H9 (cell line): Measurements from ENCODE around the gene MYMX. TPM values are rescaled to one million over a fixed set of nuclear protein-coding genes. Genes with fewer than 3 reads are reported as not detected.

Experiments
- DNase-seq: peaks from one replicate; pipeline ENCODE4 v3.0.0-alpha.2; 2017
- H2AFZ ChIP-seq: one replicate; pipeline ENCODE4 v1.6.1; 2013; ENCODE audit warnings: mild to moderate bottlenecking, low read length, control low read depth, moderate library complexity
- H2AK5ac ChIP-seq: 2 replicates; pipeline ENCODE4 v1.6.1; 2013; ENCODE audit warnings: low read length, control low read depth, mixed read lengths; ENCODE audit not compliant: insufficient read length
- H2BK120ac ChIP-seq: one replicate; pipeline ENCODE4 v1.6.1; 2013; ENCODE audit warnings: low read depth, mild to moderate bottlenecking, low read length, control low read depth, inconsistent platforms; ENCODE audit not compliant: poor library complexity, severe bottlenecking
- H2BK12ac ChIP-seq: 2 replicates; pipeline ENCODE4 v1.6.1; 2013; ENCODE audit warnings: low read length, control low read depth, mixed read lengths, low read depth; ENCODE audit not compliant: insufficient read length
- H2BK15ac ChIP-seq: 2 replicates; pipeline ENCODE4 v1.6.1; 2013; ENCODE audit warnings: low read depth, low read length, control low read depth
- H2BK20ac ChIP-seq: one replicate; pipeline ENCODE4 v1.6.1; 2013; ENCODE audit warnings: low read depth, mild to moderate bottlenecking, low read length, control low read depth, inconsistent platforms; ENCODE audit not compliant: poor library complexity, severe bottlenecking
- H2BK5ac ChIP-seq: 2 replicates; pipeline ENCODE4 v1.6.1; 2013; ENCODE audit warnings: low read length, control low read depth, mixed read lengths; ENCODE audit not compliant: insufficient read length
- H3K14ac ChIP-seq: 2 replicates; pipeline ENCODE4 v1.6.1; 2013; ENCODE audit warnings: low read length, control low read depth; ENCODE audit not compliant: insufficient read depth
- H3K18ac ChIP-seq: 2 replicates; pipeline ENCODE4 v1.6.1; 2013; ENCODE audit warnings: low read depth, mild to moderate bottlenecking, mixed read lengths, low read length, control low read depth; ENCODE audit not compliant: insufficient read length
- H3K23ac ChIP-seq: 2 replicates; pipeline ENCODE4 v1.6.1; 2013; ENCODE audit warnings: low read length, control low read depth, mixed read lengths, low read depth; ENCODE audit not compliant: insufficient read length
- H3K23me2 ChIP-seq: 2 replicates; pipeline ENCODE4 v1.6.1; 2013; ENCODE audit warnings: low read depth, mild to moderate bottlenecking, mixed read lengths, low read length, control low read depth; ENCODE audit not compliant: insufficient read length, poor library complexity, severe bottlenecking
- H3K27ac ChIP-seq: 2 replicates; pipeline ENCODE4 v1.5.1; 2013; ENCODE audit warnings: low read length, control low read depth, mixed read lengths, low read depth; ENCODE audit not compliant: insufficient read length
- H3K27me3 ChIP-seq: 2 replicates; pipeline ENCODE4 v1.6.1; 2013; ENCODE audit warnings: low read length, control low read depth, inconsistent platforms; ENCODE audit not compliant: insufficient read depth
- H3K4ac ChIP-seq: 2 replicates; pipeline ENCODE4 v1.6.1; 2013; ENCODE audit warnings: low read depth, mild to moderate bottlenecking, control low read depth, inconsistent platforms, low read length, moderate library complexity
- H3K4me1 ChIP-seq: 2 replicates; pipeline ENCODE4 v1.6.1; 2013; ENCODE audit warnings: low read length, control low read depth, inconsistent platforms; ENCODE audit not compliant: insufficient read depth
- H3K4me2 ChIP-seq: 2 replicates; pipeline ENCODE4 v1.6.1; 2013; ENCODE audit warnings: low read length, control low read depth, mixed read lengths; ENCODE audit not compliant: insufficient read length, insufficient read depth
- H3K56ac ChIP-seq: 2 replicates; pipeline ENCODE4 v1.6.1; 2013; ENCODE audit warnings: low read depth, mild to moderate bottlenecking, mixed read lengths, low read length, control low read depth; ENCODE audit not compliant: insufficient read length
- H3K79me1 ChIP-seq: 2 replicates; pipeline ENCODE4 v1.6.1; 2013; ENCODE audit warnings: low read depth, mild to moderate bottlenecking, moderate library complexity, low read length, control low read depth, inconsistent platforms; ENCODE audit not compliant: insufficient read depth, poor library complexity, severe bottlenecking
- H3K79me2 ChIP-seq: 2 replicates; pipeline ENCODE4 v1.6.1; 2013; ENCODE audit warnings: low read length, control low read depth, inconsistent platforms; ENCODE audit not compliant: insufficient read depth
- H3K9ac ChIP-seq: 2 replicates; pipeline ENCODE4 v1.6.1; 2013; ENCODE audit warnings: low read length, control low read depth, mixed read lengths; ENCODE audit not compliant: insufficient read length; ENCODE audit errors: extremely low read depth
- H3K9me3 ChIP-seq: one replicate; pipeline ENCODE4 v1.6.1; 2013; ENCODE audit warnings: low read depth, low read length, inconsistent platforms; ENCODE audit not compliant: control insufficient read depth
- H3T11ph ChIP-seq: one replicate; pipeline ENCODE4 v1.6.1; 2013; ENCODE audit warnings: mild to moderate bottlenecking, low read length, control low read depth, inconsistent platforms
- H4K20me1 ChIP-seq: one replicate; pipeline ENCODE4 v1.6.1; 2013; ENCODE audit not compliant: control insufficient read depth, insufficient read length, insufficient read depth
- H4K5ac ChIP-seq: 2 replicates; pipeline ENCODE4 v1.6.1; 2013; ENCODE audit warnings: low read depth, mild to moderate bottlenecking, mixed read lengths, low read length, control low read depth; ENCODE audit not compliant: insufficient read length
- H4K8ac ChIP-seq: replicated peaks from 2 replicates; pipeline ENCODE4 v1.6.1; 2013; ENCODE audit warnings: low read length, control low read depth, mixed read lengths, low read depth; ENCODE audit not compliant: insufficient read length
- H4K91ac ChIP-seq: 2 replicates; pipeline ENCODE4 v1.6.1; 2013; ENCODE audit warnings: low read depth, mild to moderate bottlenecking, moderate library complexity, mixed read lengths, low read length, control low read depth; ENCODE audit not compliant: insufficient read length
- H3K27ac Mint-ChIP-seq, 3 experiments: 2 replicates in 2 of 3; 3 replicates in 1 of 3; pipeline ENCODE4 v1.8.0; 2020 to 2021; ENCODE audit warnings: mixed read lengths in 3 of 3, mild to moderate bottlenecking in 1 of 3, moderate library complexity in 1 of 3
- H3K27me3 Mint-ChIP-seq: 2 replicates; pipeline ENCODE4 v1.8.0; 2021; ENCODE audit warnings: low read depth, mild to moderate bottlenecking, moderate library complexity, mixed read lengths
- H3K36me3 Mint-ChIP-seq, 3 experiments: 2 replicates in 2 of 3; 3 replicates in 1 of 3; pipeline ENCODE4 v1.8.0; 2020 to 2021; ENCODE audit warnings: low read depth in 3 of 3, mixed read lengths in 3 of 3; ENCODE audit not compliant: insufficient read depth in 1 of 3
- H3K4me1 Mint-ChIP-seq, 2 experiments: 2 replicates each; pipeline ENCODE4 v1.8.0; 2020; ENCODE audit warnings: mixed read lengths in 2 of 2
- H3K4me3 Mint-ChIP-seq, 2 experiments: 2 replicates in 1 of 2; 3 replicates in 1 of 2; pipeline ENCODE4 v1.8.0; 2020 to 2021; ENCODE audit warnings: mild to moderate bottlenecking in 2 of 2, mixed read lengths in 2 of 2, moderate library complexity in 1 of 2
- H3K9me3 Mint-ChIP-seq, 2 experiments: 2 replicates in 1 of 2; 3 replicates in 1 of 2; pipeline ENCODE4 v1.8.0; 2020; ENCODE audit warnings: mild to moderate bottlenecking in 2 of 2, mixed read lengths in 2 of 2, moderate library complexity in 1 of 2
- WGBS: extraction: QIAGEN DNeasy Blood & Tissue Kit; methylation state at CpG from one replicate; pipeline ENCODE4 v1.1.7; 2013; ENCODE audit warnings: missing lambda C conversion rate, low lambda C conversion rate, mixed read lengths; ENCODE audit not compliant: insufficient read length; ENCODE audit errors: extremely low coverage; 5-methylcytosine and 5-hydroxymethylcytosine counted together
- total RNA-seq: library from RNA; stranded (reverse); gene quantifications from 2 replicates; pipeline ENCODE4 v1.2.1, GENCODE V29; 2021
- TF ChIP-seq, protein P1 (sequence below): fragments of 200-600 bp; sonication (generic); conservative IDR thresholded peaks from 3 replicates; pipeline ENCODE4 v1.8.0; 2021; ENCODE audit warnings: antibody characterized with exemption, mild to moderate bottlenecking

MYMX gene
- total RNA-seq, 1 experiment from 2014 or later, result 1.1 TPM

DNA sequence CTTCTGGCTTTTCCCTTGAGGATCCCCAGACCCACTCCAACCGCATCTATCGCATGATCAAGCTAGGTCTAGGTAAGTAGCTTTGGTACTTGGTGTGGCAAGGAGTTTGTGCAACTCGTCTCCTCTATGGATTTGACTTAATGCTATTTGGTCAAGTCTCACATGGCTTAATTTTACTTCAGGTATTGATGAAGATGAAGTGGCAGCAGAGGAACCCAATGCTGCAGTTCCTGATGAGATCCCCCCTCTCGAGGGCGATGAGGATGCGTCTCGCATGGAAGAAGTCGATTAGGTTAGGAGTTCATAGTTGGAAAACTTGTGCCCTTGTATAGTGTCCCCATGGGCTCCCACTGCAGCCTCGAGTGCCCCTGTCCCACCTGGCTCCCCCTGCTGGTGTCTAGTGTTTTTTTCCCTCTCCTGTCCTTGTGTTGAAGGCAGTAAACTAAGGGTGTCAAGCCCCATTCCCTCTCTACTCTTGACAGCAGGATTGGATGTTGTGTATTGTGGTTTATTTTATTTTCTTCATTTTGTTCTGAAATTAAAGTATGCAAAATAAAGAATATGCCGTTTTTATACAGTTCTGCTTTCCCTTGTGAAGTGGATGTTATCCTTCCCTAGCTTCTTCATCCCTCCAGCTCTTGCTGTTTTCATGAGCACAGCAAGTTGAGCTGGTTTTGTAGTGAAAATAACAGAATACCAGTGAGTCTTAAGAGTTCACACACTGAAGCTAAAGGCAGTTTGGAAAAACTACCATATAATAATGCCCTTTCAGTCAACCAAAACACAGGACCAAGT, 36.8 kb downstream of the MYMX start:
- no peak overlapping the region for H3K18ac ChIP-seq
- peak; percentile 75 for DNase-seq
- H2AFZ ChIP-seq, result no peak overlapping the region
- Mint-ChIP-seq H3K27me3 (peaks cover 11% of the 10 kb centered on the region), H3K27ac (peak overlapping the region; percentile 24 to 92 (median 77); a peak in 3 of 7 replicates), H3K36me3 (peaks cover 56 to 81% (median 74%) of the 10 kb centered on the region in 3 experiments), H3K4me3 (peak overlapping the region; percentile 5 to 63; a peak in 3 of 5 replicates), H3K9me3 (no peaks in the 10 kb centered on the region), H3K4me1 (peaks cover 58 to 63% of the 10 kb centered on the region in 2 experiments)
- no peak overlapping the region for H3K27ac ChIP-seq
- no CpG with 5 or more reads among the region's 10 CpGs for WGBS
- TF ChIP-seq, protein P1, sequence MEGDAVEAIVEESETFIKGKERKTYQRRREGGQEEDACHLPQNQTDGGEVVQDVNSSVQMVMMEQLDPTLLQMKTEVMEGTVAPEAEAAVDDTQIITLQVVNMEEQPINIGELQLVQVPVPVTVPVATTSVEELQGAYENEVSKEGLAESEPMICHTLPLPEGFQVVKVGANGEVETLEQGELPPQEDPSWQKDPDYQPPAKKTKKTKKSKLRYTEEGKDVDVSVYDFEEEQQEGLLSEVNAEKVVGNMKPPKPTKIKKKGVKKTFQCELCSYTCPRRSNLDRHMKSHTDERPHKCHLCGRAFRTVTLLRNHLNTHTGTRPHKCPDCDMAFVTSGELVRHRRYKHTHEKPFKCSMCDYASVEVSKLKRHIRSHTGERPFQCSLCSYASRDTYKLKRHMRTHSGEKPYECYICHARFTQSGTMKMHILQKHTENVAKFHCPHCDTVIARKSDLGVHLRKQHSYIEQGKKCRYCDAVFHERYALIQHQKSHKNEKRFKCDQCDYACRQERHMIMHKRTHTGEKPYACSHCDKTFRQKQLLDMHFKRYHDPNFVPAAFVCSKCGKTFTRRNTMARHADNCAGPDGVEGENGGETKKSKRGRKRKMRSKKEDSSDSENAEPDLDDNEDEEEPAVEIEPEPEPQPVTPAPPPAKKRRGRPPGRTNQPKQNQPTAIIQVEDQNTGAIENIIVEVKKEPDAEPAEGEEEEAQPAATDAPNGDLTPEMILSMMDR, result peak; percentile 73
- peaks cover 5% of the 10 kb centered on the region; the same call in 1 of the 2 replicates for H3K4me1 ChIP-seq
- no peak overlapping the region for H2AK5ac ChIP-seq
- no peak overlapping the region for H2BK20ac ChIP-seq
- H3K27me3 ChIP-seq, result no peaks in the 10 kb centered on the region
- no peak overlapping the region for H3K4ac ChIP-seq
- H3K9ac ChIP-seq, result no peak overlapping the region
- H4K91ac ChIP-seq, result no peak overlapping the region
- H3K9me3 ChIP-seq, result no peaks in the 10 kb centered on the region
- H3K23ac ChIP-seq, result no peak overlapping the region
- H3T11ph ChIP-seq, result no peak overlapping the region
- no peak overlapping the region for H2BK12ac ChIP-seq
- no peaks in the 10 kb centered on the region for H4K20me1 ChIP-seq
- no peak overlapping the region for H3K4me2 ChIP-seq
- H2BK15ac ChIP-seq, result no peak overlapping the region
- no peak overlapping the region for H4K8ac ChIP-seq
- H3K79me1 ChIP-seq, result no peaks in the 10 kb centered on the region
- peaks cover 8% of the 10 kb centered on the region for H3K23me2 ChIP-seq
- peaks cover 11% of the 10 kb centered on the region; the same call in 1 of the 2 replicates for H3K79me2 ChIP-seq
- H4K5ac ChIP-seq, result no peak overlapping the region
- H3K14ac ChIP-seq, result no peak overlapping the region
- no peak overlapping the region for H3K56ac ChIP-seq
- no peak overlapping the region for H2BK5ac ChIP-seq
- no peak overlapping the region for H2BK120ac ChIP-seq
